ENCODE results near the gene C19orf33. TPM values are rescaled to one million over a fixed set of nuclear protein-coding genes. Genes with fewer than 3 reads are reported as not detected.

Gene C19orf33
- total and polyA plus RNA-seq, 11 donors, result 3.5 to 73.1 (median 12.2) TPM; not detected in 1

- no peaks in the 10 kb centered on the region for H3K9me3 ChIP-seq
- intact Hi-C loops (cut with DNase I), result no loop called here
- no peak for TF ChIP-seq POLR2A (IDR thresholded peaks at IDR 0.05)
- no peak for TF ChIP-seq CTCF (IDR thresholded peaks at IDR 0.05)
- H3K36me3 ChIP-seq, result peaks cover 0 to 4% (median 0%) of the 10 kb centered on the region in 9 donors
- no peak for DNase-seq
- H3K4me3 ChIP-seq, result no peak overlapping the region
- H3K4me1 ChIP-seq, result no peaks in the 10 kb centered on the region
- H3K27ac ChIP-seq, result no peak overlapping the region
- ATAC-seq, result no peak
- 82 to 92% (median 90%) methylated on average over 4 of the region's 4 CpGs for WGBS, 4 donors
- H3K27me3 ChIP-seq, result no peaks in the 10 kb centered on the region
These were observed 42.8 kb downstream of the C19orf33 start for GRCh38 chr19:38346837-38347236.

GRCh38 chr19:38350883-38351282 lies 46.8 kb downstream of the C19orf33 start:
- DNase-seq, result no peak
- no peaks in the 10 kb centered on the region for H3K4me1 ChIP-seq
- intact Hi-C loops (cut with DNase I), result no loop called here
- H3K9me3 ChIP-seq, result no peaks in the 10 kb centered on the region
- no peak overlapping the region for H3K27ac ChIP-seq
- WGBS, 4 donors, result 74 to 79% (median 78%) methylated on average over 3 of the region's 3 CpGs
- H3K36me3 ChIP-seq, result no peaks in the 10 kb centered on the region
- H3K27me3 ChIP-seq, result peaks cover 0 to 9% (median 0%) of the 10 kb centered on the region in 9 donors
- no peak for ATAC-seq
- no peak overlapping the region for H3K4me3 ChIP-seq
- TF ChIP-seq CTCF (IDR thresholded peaks at IDR 0.05) (no peak), POLR2A (IDR thresholded peaks at IDR 0.05) (no peak)

GRCh38 chr19:38351865-38352395 lies 47.9 kb downstream of the C19orf33 start:
- Histone ChIP-seq H3K27me3 (peaks cover 0 to 16% (median 1%) of the 10 kb centered on the region in 9 donors), H3K4me1 (no peaks in the 10 kb centered on the region), H3K4me3 (no peak overlapping the region), H3K9me3 (no peaks in the 10 kb centered on the region), H3K27ac (no peak overlapping the region), H3K36me3 (no peaks in the 10 kb centered on the region)
- ATAC-seq, result peak in 1 of 4 donors; percentile 28
- TF ChIP-seq POLR2A (IDR thresholded peaks at IDR 0.05) (no peak), CTCF (IDR thresholded peaks at IDR 0.05) (no peak)
- intact Hi-C loops (cut with DNase I), result no loop called here
- 72 to 82% (median 77%) methylated on average over 7 to 9 of the region's 9 CpGs for WGBS, 4 donors
- DNase-seq, result no peak

- intact Hi-C loops (cut with DNase I), result no loop called here
- Histone ChIP-seq H3K27me3 (peaks cover 0 to 19% (median 3%) of the 10 kb centered on the region in 9 donors), H3K36me3 (no peaks in the 10 kb centered on the region), H3K9me3 (no peaks in the 10 kb centered on the region), H3K27ac (no peak overlapping the region), H3K4me3 (no peak overlapping the region), H3K4me1 (no peaks in the 10 kb centered on the region)
- TF ChIP-seq POLR2A (IDR thresholded peaks at IDR 0.05), result no peak
- no peak for TF ChIP-seq CTCF (IDR thresholded peaks at IDR 0.05)
- WGBS, 4 donors, result 75 to 83% (median 76%) methylated on average over 8 of the region's 8 CpGs
- ATAC-seq, result no peak
- DNase-seq, result no peak
These were observed 48.6 kb downstream of the C19orf33 start for GRCh38 chr19:38352611-38353010.

Other genes with a start within 250 kb of the C19orf33 start
- 1 to 10 TPM in 1 of 9 donors, under 1 TPM in 6, not detected in 2; 0.11 to 1.2 (median 0.37) TPM for gene DPF1, start 80.0 kb upstream of the C19orf33 start, total RNA-seq
- gene DPF1, start 80.0 kb upstream of the C19orf33 start, polyA plus RNA-seq, result under 1 TPM; 0.12 to 0.23 TPM
- gene PPP1R14A, start 47.9 kb upstream of the C19orf33 start, total RNA-seq, result 10 to 100 TPM; 13.0 to 88.5 (median 25.3) TPM
- 10 to 100 TPM; 18.2 to 83.1 TPM for gene PPP1R14A, start 47.9 kb upstream of the C19orf33 start, polyA plus RNA-seq
- gene SPINT2, start 39.7 kb upstream of the C19orf33 start, total RNA-seq, result 10 to 100 TPM in 7 of 9 donors, 1 to 10 TPM in 2; 3.5 to 27.7 (median 15.9) TPM
- 10 to 100 TPM in 1 of 2 donors, 1 to 10 TPM in 1; 3.6 to 11.3 TPM for gene SPINT2, start 39.7 kb upstream of the C19orf33 start, polyA plus RNA-seq
- gene YIF1B, start 11.7 kb downstream of the C19orf33 start, total RNA-seq, result 10 to 100 TPM; 26.4 to 47.4 (median 31.9) TPM
- 100 to 1,000 TPM in 1 of 2 donors, 10 to 100 TPM in 1; 39.2 to 113 TPM for gene YIF1B, start 11.7 kb downstream of the C19orf33 start, polyA plus RNA-seq
- gene KCNK6, start 15.6 kb downstream of the C19orf33 start, total RNA-seq, result 10 to 100 TPM in 4 of 9 donors, 1 to 10 TPM in 5; 3.1 to 23.6 (median 8.5) TPM
- 1 to 10 TPM; 4.4 to 6.4 TPM for gene KCNK6, start 15.6 kb downstream of the C19orf33 start, polyA plus RNA-seq
- 1 to 10 TPM in 6 of 9 donors, under 1 TPM in 3; 0.19 to 3.0 (median 1.9) TPM for gene CATSPERG, start 31.6 kb downstream of the C19orf33 start, total RNA-seq
- gene CATSPERG, start 31.6 kb downstream of the C19orf33 start, polyA plus RNA-seq, result 1 to 10 TPM; 1.3 to 2.9 TPM
- 100 to 1,000 TPM; 237 to 690 (median 325) TPM for gene PSMD8, start 70.3 kb downstream of the C19orf33 start, total RNA-seq
- gene PSMD8, start 70.3 kb downstream of the C19orf33 start, polyA plus RNA-seq, result 100 to 1,000 TPM; 186 to 663 TPM
- under 1 TPM in 5 of 9 donors, not detected in 4; 0.18 to 0.67 (median 0.31) TPM for gene GGN, start 83.8 kb downstream of the C19orf33 start, total RNA-seq
- gene GGN, start 83.8 kb downstream of the C19orf33 start, polyA plus RNA-seq, result under 1 TPM; 0.15 to 0.42 TPM
- gene SPRED3, start 84.4 kb downstream of the C19orf33 start, total RNA-seq, result 1 to 10 TPM in 2 of 9 donors, under 1 TPM in 6, not detected in 1; 0.18 to 3.1 (median 0.72) TPM
- 1 to 10 TPM in 1 of 2 donors, under 1 TPM in 1; 0.30 to 1.3 TPM for gene SPRED3, start 84.4 kb downstream of the C19orf33 start, polyA plus RNA-seq
- 10 to 100 TPM in 8 of 9 donors, 1 to 10 TPM in 1; 9.3 to 15.8 (median 11.9) TPM for gene FAM98C, start 98.8 kb downstream of the C19orf33 start, total RNA-seq
- 10 to 100 TPM in 1 of 2 donors, 1 to 10 TPM in 1; 9.6 to 10.3 TPM for gene FAM98C, start 98.8 kb downstream of the C19orf33 start, polyA plus RNA-seq
- 1 to 10 TPM in 6 of 9 donors, under 1 TPM in 3; 0.51 to 6.7 (median 1.4) TPM for gene RASGRP4, start 122.0 kb downstream of the C19orf33 start, total RNA-seq
- under 1 TPM; 0.61 to 0.91 TPM for gene RASGRP4, start 122.0 kb downstream of the C19orf33 start, polyA plus RNA-seq
- gene RYR1, start 129.4 kb downstream of the C19orf33 start, total RNA-seq, result 1 to 10 TPM in 5 of 9 donors, under 1 TPM in 4; 0.44 to 2.1 (median 1.4) TPM
- under 1 TPM; 0.61 to 0.72 TPM for gene RYR1, start 129.4 kb downstream of the C19orf33 start, polyA plus RNA-seq

All from heart left ventricle (tissue), 16 donors.